HG03342 (cell line): ENCODE measurements around the gene PDCD1LG2.
A peak's percentile ranks its signal among the peaks of the same experiment; 100 is the strongest.
"Not testable (repeated sequence)": the region's sequence is repeated elsewhere in the genome, so short reads cannot be mapped to it uniquely, and the experiment has no call there.

Experiments
- ATAC-seq: cut with Tn5 transposase; IDR thresholded peaks from one replicate; pipeline ENCODE4 v1.9.1; 2021; ENCODE audit warnings: mild to moderate bottlenecking, moderate library complexity; ENCODE audit not compliant: unreplicated experiment

PDCD1LG2 gene

GRCh38 chr9:5510360-5510931, at the start of gene PDCD1LG2:
TSS of gene PDCD1LG2 (plus strand) at chr9:5510531. CDS start at chr9:5522547, 12,016 bp downstream.
- ATAC-seq = peak; percentile 75

- ATAC-seq = not testable (repeated sequence)
These were observed 45.5 kb upstream of the PDCD1LG2 start for GRCh38 chr9:5464831-5465330.

- no peak for ATAC-seq
These were observed 44.3 kb upstream of the PDCD1LG2 start for GRCh38 chr9:5466005-5466404.

- ATAC-seq = no peak
These were observed 43.6 kb upstream of the PDCD1LG2 start for GRCh38 chr9:5466766-5467165.

- ATAC-seq = no peak
These were observed 41.5 kb upstream of the PDCD1LG2 start for GRCh38 chr9:5468850-5469249.

GRCh38 chr9:5470122-5470521, 40.2 kb upstream of the PDCD1LG2 start:
- ATAC-seq = no peak

GRCh38 chr9:5470816-5471215, 39.5 kb upstream of the PDCD1LG2 start:
- no peak for ATAC-seq

- not testable (repeated sequence) for ATAC-seq
These were observed 34.7 kb upstream of the PDCD1LG2 start for GRCh38 chr9:5475611-5476010.

GRCh38 chr9:5478206-5478605, 32.1 kb upstream of the PDCD1LG2 start:
- ATAC-seq = no peak

- peak; percentile 66 for ATAC-seq
These were observed 30.2 kb upstream of the PDCD1LG2 start for GRCh38 chr9:5479994-5480694.

GRCh38 chr9:5480919-5481318, 29.4 kb upstream of the PDCD1LG2 start:
- no peak for ATAC-seq

- no peak for ATAC-seq
These were observed 28.9 kb upstream of the PDCD1LG2 start for GRCh38 chr9:5481322-5482040.

GRCh38 chr9:5482194-5482593, 28.1 kb upstream of the PDCD1LG2 start:
- ATAC-seq = no peak

GRCh38 chr9:5483306-5483705, 27.0 kb upstream of the PDCD1LG2 start:
- no peak for ATAC-seq

- ATAC-seq = no peak
These were observed 24.8 kb upstream of the PDCD1LG2 start for GRCh38 chr9:5485378-5486085.

- ATAC-seq = no peak
These were observed 23.3 kb upstream of the PDCD1LG2 start for GRCh38 chr9:5486988-5487387.

- ATAC-seq = no peak
These were observed 21.9 kb upstream of the PDCD1LG2 start for GRCh38 chr9:5488221-5489008.

- ATAC-seq = no peak
These were observed 20.5 kb upstream of the PDCD1LG2 start for GRCh38 chr9:5489630-5490490.

GRCh38 chr9:5492965-5493678, 17.2 kb upstream of the PDCD1LG2 start:
- ATAC-seq = no peak
